ENCODE data around the gene ATP10A.

ATP10A gene

GRCh38 chr15:25909325-25909724 is 46.2 kb upstream of the ATP10A start:
- no peak overlapping the region for H3K27ac ChIP-seq
- no peak for DNase-seq
- intact Hi-C loops (cut with DNase I; ENCODE audit: low total_unique reads) = no loop called here
- H3K4me1 ChIP-seq = no peaks in the 10 kb centered on the region
- H3K4me3 ChIP-seq = no peak overlapping the region
- H3K9me3 ChIP-seq = no peaks in the 10 kb centered on the region
- no peaks in the 10 kb centered on the region for H3K27me3 ChIP-seq
- TF ChIP-seq, protein P1, sequence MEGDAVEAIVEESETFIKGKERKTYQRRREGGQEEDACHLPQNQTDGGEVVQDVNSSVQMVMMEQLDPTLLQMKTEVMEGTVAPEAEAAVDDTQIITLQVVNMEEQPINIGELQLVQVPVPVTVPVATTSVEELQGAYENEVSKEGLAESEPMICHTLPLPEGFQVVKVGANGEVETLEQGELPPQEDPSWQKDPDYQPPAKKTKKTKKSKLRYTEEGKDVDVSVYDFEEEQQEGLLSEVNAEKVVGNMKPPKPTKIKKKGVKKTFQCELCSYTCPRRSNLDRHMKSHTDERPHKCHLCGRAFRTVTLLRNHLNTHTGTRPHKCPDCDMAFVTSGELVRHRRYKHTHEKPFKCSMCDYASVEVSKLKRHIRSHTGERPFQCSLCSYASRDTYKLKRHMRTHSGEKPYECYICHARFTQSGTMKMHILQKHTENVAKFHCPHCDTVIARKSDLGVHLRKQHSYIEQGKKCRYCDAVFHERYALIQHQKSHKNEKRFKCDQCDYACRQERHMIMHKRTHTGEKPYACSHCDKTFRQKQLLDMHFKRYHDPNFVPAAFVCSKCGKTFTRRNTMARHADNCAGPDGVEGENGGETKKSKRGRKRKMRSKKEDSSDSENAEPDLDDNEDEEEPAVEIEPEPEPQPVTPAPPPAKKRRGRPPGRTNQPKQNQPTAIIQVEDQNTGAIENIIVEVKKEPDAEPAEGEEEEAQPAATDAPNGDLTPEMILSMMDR (IDR thresholded peaks at IDR 0.05) = no peak
- no peaks in the 10 kb centered on the region for H3K36me3 ChIP-seq

DNA sequence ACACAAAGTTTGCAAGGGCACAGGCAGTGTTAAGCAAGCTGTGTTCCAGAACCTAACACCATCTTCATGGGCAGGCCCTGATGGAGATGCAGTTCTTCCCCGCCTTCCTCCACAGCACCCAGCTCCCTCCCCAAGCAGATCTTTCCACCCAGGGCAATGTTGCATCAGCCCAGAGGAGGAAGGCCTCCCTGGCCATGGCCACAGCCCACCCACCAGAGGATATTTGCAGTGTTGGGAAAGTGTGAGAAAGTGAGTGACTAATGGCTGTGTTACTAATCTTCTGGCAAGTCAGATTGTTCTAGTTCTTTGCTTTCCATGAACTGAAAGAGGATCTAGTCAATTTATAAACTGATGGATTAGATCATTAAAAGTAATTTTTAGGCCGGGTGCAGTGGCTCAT is 42.0 kb upstream of the ATP10A start:
- Histone ChIP-seq H3K4me1 (no peaks in the 10 kb centered on the region), H3K9me3 (no peaks in the 10 kb centered on the region), H3K36me3 (no peaks in the 10 kb centered on the region), H3K27ac (no peak overlapping the region), H3K27me3 (no peaks in the 10 kb centered on the region), H3K4me3 (no peak overlapping the region)
- TF ChIP-seq, protein P1 (IDR thresholded peaks at IDR 0.05) = no peak
- intact Hi-C loops (cut with DNase I; ENCODE audit: low total_unique reads) = no loop called here
- peak in 1 of 2 donors; percentile 64 for DNase-seq

DNA sequence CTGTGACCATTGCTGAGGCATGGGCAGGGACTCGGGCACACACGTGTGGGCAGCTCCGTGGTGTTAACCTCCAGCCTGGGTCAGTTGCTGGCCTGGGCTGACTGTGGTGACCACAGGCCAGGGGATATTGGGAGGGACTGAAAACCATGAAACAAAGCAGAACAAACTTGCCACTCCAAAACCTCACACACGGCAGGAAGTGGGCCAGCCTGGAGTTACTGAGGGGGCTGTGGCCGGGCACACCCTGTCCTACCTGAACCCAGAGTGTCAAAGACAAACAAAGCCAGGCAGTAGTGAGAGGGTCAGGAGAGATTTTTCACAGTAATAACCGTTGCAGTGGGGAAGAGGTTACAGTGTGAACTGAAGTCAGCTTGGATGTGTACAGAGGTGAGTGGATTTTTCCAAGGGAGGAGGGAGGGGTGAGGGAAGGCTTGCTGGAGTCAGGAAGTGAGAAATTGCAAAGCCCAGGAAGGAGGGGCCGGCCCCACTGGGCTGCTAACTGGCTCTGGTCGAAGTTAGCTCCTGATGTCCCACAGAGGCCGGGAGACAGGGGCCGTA is 40.0 kb upstream of the ATP10A start:
- intact Hi-C loops (cut with DNase I; ENCODE audit: low total_unique reads) = no loop called here
- DNase-seq = no peak
- Histone ChIP-seq H3K4me1 (no peaks in the 10 kb centered on the region), H3K4me3 (no peak overlapping the region), H3K9me3 (no peaks in the 10 kb centered on the region), H3K27me3 (no peaks in the 10 kb centered on the region), H3K27ac (no peak overlapping the region), H3K36me3 (no peaks in the 10 kb centered on the region)
- TF ChIP-seq, protein P1 (IDR thresholded peaks at IDR 0.05) = no peak

- intact Hi-C loops (cut with DNase I; ENCODE audit: low total_unique reads) = no loop called here
- H3K4me3 ChIP-seq = no peak overlapping the region
- H3K27ac ChIP-seq = no peak overlapping the region
- DNase-seq = no peak
- no peaks in the 10 kb centered on the region for H3K36me3 ChIP-seq
- H3K4me1 ChIP-seq = no peaks in the 10 kb centered on the region
- H3K9me3 ChIP-seq = no peaks in the 10 kb centered on the region
- no peaks in the 10 kb centered on the region for H3K27me3 ChIP-seq
- TF ChIP-seq, protein P1 (IDR thresholded peaks at IDR 0.05) = no peak
These were observed 38.9 kb upstream of the ATP10A start for GRCh38 chr15:25901811-25902605.

DNA sequence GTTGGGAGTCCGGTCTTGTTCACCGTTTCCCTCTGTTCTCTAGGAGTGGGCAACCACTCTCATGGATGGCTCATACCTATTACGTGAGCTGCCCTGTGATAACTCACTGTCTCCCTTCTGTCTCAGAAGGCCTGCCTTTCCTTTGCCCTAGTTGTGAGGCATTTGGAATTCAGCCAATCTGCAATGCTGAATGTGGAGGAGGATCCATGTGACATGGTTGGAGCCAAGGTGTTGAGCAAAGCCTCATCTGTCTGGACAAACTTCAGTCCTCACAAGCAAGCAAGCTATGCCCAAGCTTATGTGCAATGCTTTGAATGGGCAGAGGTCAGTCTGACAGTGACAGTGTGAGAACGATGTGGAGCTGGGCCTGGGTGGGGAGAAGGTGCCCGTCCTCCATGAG is 37.8 kb upstream of the ATP10A start:
- H3K4me1 ChIP-seq = no peaks in the 10 kb centered on the region
- TF ChIP-seq, protein P1 (IDR thresholded peaks at IDR 0.05) = no peak
- intact Hi-C loops (cut with DNase I; ENCODE audit: low total_unique reads) = no loop called here
- H3K27me3 ChIP-seq = no peaks in the 10 kb centered on the region
- H3K4me3 ChIP-seq = no peak overlapping the region
- no peak overlapping the region for H3K27ac ChIP-seq
- H3K9me3 ChIP-seq = no peaks in the 10 kb centered on the region
- DNase-seq = no peak
- no peaks in the 10 kb centered on the region for H3K36me3 ChIP-seq
